MCF 10A (cell line): Measurements from ENCODE around the gene RGS3. TPM values are rescaled to one million over a fixed set of nuclear protein-coding genes. Genes with fewer than 3 reads are reported as not detected.

Experiments used
- BruUV-seq: library from RNA; stranded (reverse); fragments of 400-500 nt; replicated peaks from 2 replicates; lab custom pipeline; 2021; lab: Mats Ljungman, UMichigan
- CTCF ChIA-PET: fragments of 300-600 bp; sonication (Branson Sonifier 250); formaldehyde crosslinking; extraction: SDS; loops from one replicate; lab custom pipeline; 2021; ENCODE audit warnings: antibody characterized with exemption, inconsistent platforms; lab: Yijun Ruan, JAX
- POLR2A ChIA-PET: fragments of 300-600, 350-650 bp; sonication (Branson Sonifier 250); formaldehyde crosslinking; extraction: SDS; loops from one replicate; lab custom pipeline; 2020; ENCODE audit warnings: antibody characterized with exemption, inconsistent platforms; lab: Yijun Ruan, JAX
- DNase-seq: peaks from one replicate; pipeline ENCODE4 v3.0.0-alpha.2; 2018; ENCODE audit not compliant: unreplicated experiment
- H3K27ac Mint-ChIP-seq: one replicate; pipeline ENCODE4 v1.8.0; 2022; ENCODE audit warnings: mild to moderate bottlenecking, low read depth, mixed read lengths; ENCODE audit not compliant: unreplicated experiment
- H3K27me3 Mint-ChIP-seq: one replicate; pipeline ENCODE4 v1.8.0; 2022; ENCODE audit warnings: mixed read lengths; ENCODE audit not compliant: insufficient read depth, unreplicated experiment
- H3K36me3 Mint-ChIP-seq: one replicate; pipeline ENCODE4 v1.8.0; 2022; ENCODE audit warnings: mild to moderate bottlenecking, moderate library complexity, mixed read lengths; ENCODE audit not compliant: insufficient read depth, unreplicated experiment
- H3K4me1 Mint-ChIP-seq: one replicate; pipeline ENCODE4 v1.8.0; 2022; ENCODE audit warnings: mixed read lengths; ENCODE audit not compliant: insufficient read depth, unreplicated experiment
- H3K4me3 Mint-ChIP-seq: one replicate; pipeline ENCODE4 v1.8.0; 2022; ENCODE audit warnings: mild to moderate bottlenecking, moderate library complexity, mixed read lengths; ENCODE audit not compliant: unreplicated experiment
- H3K9me3 Mint-ChIP-seq: one replicate; pipeline ENCODE4 v1.8.0; 2022; ENCODE audit warnings: mixed read lengths; ENCODE audit not compliant: unreplicated experiment
- CTCF ChIP-seq: fragments of 200-600 bp; IDR thresholded peaks from one replicate; pipeline ENCODE4 v1.8.0; 2022; ENCODE audit warnings: antibody characterized with exemption, mild to moderate bottlenecking; ENCODE audit not compliant: unreplicated experiment
- intact Hi-C: fragments of 100-400 bp; cut with micrococcal nuclease; formaldehyde crosslinking; loops from 2 replicates; pipeline ENCODE4 v1.14.1; 2022
- total RNA-seq: library from RNA; stranded (reverse); gene quantifications from 2 replicates; pipeline ENCODE4 v1.2.3, GENCODE V29; 2022

The RGS3 gene
- total RNA-seq, 1 experiment from 2014 or later: 32.1 TPM

- Mint-ChIP-seq H3K36me3 (no peaks in the 10 kb centered on the region), H3K27me3 (no peaks in the 10 kb centered on the region), H3K27ac (peak overlapping the region; percentile 53), H3K4me3 (no peak overlapping the region), H3K9me3 (peaks cover 6% of the 10 kb centered on the region), H3K4me1 (peaks cover 4% of the 10 kb centered on the region)
- BruUV-seq: no TSS peak
- ChIA-PET CTCF (interaction anchor here (0.5 to 5.1 kb wide), 2 partner anchors 30 to 36 kb away, joined by 3 to 21 read pairs; no protein-coding TSS in a partner anchor), POLR2A (interaction anchor here (0.6 kb wide), 1 partner anchor 367 kb away, joined by 3 read pairs; no protein-coding TSS in a partner anchor)
- no peak for DNase-seq
- intact Hi-C loops: no loop called here
- no peak for TF ChIP-seq CTCF
These were observed 155.4 kb downstream of the RGS3 start for GRCh38 chr9:113618836-113619490.

DNA sequence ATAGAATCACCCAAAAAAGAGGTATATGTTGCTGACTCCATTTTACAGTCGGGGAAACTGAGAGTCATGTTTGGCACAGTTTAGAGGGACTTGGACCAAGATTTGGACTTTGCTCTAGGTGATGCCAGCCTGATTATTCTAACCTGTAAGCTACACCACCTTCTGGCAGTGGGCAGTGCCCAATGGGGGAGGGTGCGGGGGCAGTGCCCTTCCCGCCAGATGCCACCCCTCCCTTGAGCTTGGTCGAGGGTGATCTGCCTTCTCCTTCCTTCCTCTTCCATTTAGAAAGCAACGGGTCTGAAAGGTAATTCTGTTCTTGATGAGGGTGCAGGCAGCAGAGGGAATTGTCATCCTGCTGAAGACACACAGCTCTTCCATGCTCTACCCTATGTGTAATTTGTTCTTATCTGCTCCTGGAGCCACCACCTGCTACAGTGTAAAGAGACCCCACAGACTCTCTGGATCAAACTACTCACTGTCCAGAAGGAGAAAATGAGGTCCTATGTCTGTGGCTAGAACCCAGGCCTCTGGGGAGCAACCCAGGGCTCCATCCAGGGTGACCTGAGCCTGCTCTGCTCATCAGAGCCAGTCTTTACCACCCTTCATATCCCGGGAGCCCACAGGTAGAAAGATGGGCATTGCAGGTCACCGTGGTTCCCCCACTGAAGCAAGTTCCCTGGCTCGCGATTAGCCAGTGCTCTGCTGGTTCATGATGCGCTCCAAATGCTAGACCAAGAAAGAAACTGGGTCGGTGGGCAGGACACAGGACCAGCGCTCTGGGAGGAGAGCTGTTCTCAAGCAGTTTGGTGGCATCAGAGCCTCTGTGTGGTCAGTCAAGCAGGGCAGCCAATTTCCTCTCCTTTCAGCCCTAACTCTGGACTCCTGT is 156.2 kb downstream of the RGS3 start:
- POLR2A ChIA-PET: no interaction called here
- DNase-seq: no peak
- Mint-ChIP-seq H3K27ac (peak overlapping the region; percentile 53), H3K9me3 (peaks cover 6% of the 10 kb centered on the region), H3K36me3 (no peaks in the 10 kb centered on the region), H3K4me3 (no peak overlapping the region), H3K4me1 (peaks cover 4% of the 10 kb centered on the region), H3K27me3 (no peaks in the 10 kb centered on the region)
- CTCF ChIA-PET: interaction anchor here (5.1 kb wide), 1 partner anchor 36 kb away, joined by 21 read pairs; no protein-coding TSS in a partner anchor
- intact Hi-C loops: no loop called here
- no peak for TF ChIP-seq CTCF
- BruUV-seq: no TSS peak

DNA sequence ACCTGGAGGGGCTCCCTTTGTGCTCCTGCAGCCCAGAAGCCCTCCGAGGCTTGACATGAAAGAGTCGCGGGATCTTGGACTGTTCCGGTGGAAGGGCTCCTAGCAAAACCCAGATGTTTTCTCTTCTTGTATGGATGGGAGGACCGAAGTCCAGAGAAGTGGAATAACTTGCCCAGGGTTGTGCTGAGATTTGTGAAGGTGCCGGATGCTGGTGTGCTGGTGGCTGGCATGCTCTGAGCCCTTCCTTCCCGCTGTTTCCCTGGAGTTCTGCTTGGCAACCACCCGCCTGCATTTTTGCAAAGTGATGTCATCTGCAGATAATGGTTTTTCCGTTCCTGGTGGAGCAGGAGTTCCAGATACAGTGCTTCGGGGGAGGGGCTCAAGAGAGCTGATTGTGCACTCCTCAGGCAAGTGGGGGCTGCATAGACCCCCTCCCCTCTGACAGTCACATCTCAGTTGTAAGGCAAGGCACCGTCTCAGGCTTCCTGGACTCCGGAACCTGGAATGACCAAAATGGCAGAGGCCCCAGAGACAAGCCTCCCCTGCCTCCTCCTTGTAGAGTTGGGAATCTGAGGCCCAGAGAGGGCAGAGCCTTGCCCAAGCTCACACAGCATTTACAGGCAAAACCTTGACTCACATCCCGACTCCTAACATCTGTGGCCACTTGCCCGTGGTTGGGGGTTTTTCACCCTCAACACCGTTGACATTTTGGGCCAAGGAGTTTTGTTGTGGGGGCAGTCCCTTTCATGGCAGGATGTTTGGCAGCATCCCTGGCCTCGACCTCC is 157.0 kb downstream of the RGS3 start:
- intact Hi-C loops: no loop called here
- Mint-ChIP-seq H3K27me3 (no peaks in the 10 kb centered on the region), H3K27ac (peak overlapping the region; percentile 35), H3K9me3 (peaks cover 6% of the 10 kb centered on the region), H3K36me3 (no peaks in the 10 kb centered on the region), H3K4me1 (peaks cover 4% of the 10 kb centered on the region), H3K4me3 (no peak overlapping the region)
- CTCF ChIA-PET: interaction anchor here (5.1 kb wide), 1 partner anchor 35 kb away, joined by 21 read pairs; no protein-coding TSS in a partner anchor
- TF ChIP-seq CTCF: no peak
- DNase-seq: peak; percentile 68
- BruUV-seq: no TSS peak
- POLR2A ChIA-PET: no interaction called here
